AG09319 (cell line): ENCODE results near the gene COG5.

ENCODE experiments used
- DNase-seq: peaks from one replicate; pipeline ENCODE4 v3.0.0-alpha.2; 2010; ENCODE audit warnings: low read depth; ENCODE audit errors: extremely low read depth
- TF ChIP-seq, protein P1 (sequence below): IDR thresholded peaks from 2 replicates; pipeline ENCODE4 v1.5.1; 2011; ENCODE audit warnings: low read depth, mild to moderate bottlenecking, inconsistent platforms, low read length, moderate library complexity

Gene COG5

DNA sequence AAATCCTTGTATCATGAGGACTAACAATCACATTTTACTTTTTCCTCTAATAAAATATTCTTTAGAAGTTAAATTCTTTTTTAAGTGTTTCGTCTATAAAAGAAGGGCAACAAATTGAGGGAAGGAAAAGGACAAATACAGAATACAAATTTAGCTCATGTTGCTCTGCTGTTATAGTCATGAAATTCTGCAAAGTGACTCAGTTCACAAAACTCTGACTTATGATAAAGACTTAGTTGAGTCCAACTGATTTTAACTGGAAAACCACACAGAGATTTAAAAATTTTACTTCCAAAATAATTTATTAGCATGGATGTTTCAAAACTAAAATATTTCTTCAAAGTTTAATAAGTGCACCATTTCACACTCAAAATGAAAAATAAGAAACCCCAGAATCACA is 168.9 kb downstream of the COG5 start:
- no peak for DNase-seq
- TF ChIP-seq, protein P1, sequence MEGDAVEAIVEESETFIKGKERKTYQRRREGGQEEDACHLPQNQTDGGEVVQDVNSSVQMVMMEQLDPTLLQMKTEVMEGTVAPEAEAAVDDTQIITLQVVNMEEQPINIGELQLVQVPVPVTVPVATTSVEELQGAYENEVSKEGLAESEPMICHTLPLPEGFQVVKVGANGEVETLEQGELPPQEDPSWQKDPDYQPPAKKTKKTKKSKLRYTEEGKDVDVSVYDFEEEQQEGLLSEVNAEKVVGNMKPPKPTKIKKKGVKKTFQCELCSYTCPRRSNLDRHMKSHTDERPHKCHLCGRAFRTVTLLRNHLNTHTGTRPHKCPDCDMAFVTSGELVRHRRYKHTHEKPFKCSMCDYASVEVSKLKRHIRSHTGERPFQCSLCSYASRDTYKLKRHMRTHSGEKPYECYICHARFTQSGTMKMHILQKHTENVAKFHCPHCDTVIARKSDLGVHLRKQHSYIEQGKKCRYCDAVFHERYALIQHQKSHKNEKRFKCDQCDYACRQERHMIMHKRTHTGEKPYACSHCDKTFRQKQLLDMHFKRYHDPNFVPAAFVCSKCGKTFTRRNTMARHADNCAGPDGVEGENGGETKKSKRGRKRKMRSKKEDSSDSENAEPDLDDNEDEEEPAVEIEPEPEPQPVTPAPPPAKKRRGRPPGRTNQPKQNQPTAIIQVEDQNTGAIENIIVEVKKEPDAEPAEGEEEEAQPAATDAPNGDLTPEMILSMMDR: no peak

DNA sequence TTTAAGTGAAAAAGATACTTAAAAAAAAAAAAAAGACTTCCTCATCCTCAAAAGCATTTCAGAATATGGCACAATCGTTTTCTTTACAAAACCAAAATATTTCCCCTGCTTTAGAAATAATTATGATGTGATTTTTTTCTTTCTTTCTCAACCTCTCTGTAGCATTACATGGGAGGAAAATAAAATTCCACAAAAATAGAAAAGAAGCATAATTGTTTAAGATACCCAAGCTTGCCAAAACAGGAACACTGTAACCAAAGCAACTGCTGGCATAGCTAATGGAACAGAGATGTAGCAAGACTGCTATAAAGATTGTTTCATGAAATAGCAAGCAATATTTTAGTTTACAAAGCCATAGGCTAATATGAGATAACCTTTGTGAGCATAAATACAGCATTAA is 169.4 kb downstream of the COG5 start:
- DNase-seq: no peak
- TF ChIP-seq, protein P1: no peak

DNA sequence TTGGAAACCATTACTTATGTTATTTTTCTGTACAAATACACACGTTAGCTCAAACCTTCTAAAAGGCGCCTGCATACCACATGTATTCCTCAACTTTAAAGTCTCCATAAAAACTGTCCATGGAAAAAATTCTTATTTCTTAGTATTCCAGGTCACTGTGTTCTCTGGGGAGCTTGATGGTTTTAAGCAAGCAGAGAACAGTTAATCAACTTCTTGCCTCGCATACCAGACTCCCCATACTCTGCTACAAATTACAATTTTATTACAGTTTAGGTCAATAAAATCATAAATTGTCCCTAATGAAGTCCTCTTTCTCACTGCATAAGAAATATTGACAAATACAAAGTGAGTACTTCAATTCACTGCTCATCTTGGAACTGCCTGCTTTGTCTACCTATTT is 170.9 kb downstream of the COG5 start:
- TF ChIP-seq, protein P1: no peak
- DNase-seq: no peak

GRCh38 chr7:107390916-107391315 is 172.8 kb downstream of the COG5 start:
- TF ChIP-seq, protein P1: no peak
- DNase-seq: no peak

GRCh38 chr7:107388604-107389003 is 175.1 kb downstream of the COG5 start:
- TF ChIP-seq, protein P1: no peak
- no peak for DNase-seq

DNA sequence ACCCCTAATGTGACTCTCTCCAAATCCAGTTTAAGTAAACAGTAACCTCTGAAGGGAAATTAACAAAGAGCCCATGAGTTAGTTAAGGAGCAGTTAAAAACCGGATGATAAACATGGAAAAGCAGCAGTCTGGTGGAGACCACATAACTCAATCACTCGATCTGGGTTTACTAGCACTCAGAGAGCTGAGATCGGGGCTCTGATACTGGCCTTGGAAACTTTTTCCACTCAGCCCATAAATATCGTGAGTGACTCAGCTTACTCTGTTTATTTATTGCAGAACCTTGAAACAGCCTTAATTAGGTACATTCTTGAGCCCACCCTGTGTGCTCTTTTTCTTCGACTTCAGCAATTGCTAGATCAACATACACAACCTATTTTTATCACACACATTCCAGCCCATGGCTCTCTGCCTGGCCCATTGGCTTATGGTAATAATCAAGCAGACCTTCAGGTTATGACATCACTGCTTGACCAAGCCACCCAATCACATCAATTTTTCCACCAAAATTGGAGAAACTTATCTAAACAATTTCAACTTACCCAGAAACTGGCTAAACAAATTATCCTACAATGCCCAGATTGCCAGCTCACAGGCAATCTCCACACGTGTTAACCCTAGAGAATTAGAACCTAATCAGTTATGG is 176.0 kb downstream of the COG5 start:
- peak; percentile 94 for DNase-seq
- TF ChIP-seq, protein P1: no peak

GRCh38 chr7:107387128-107387527 is 176.6 kb downstream of the COG5 start:
- TF ChIP-seq, protein P1: no peak; the same call in 1 of the 2 replicates
- no peak for DNase-seq
